Activated T-cell treated with anti-CD3 and anti-CD28 coated beads for 24 hours (primary cell): ENCODE data around the gene THOC2.
"Not testable (repeated sequence)": the region's sequence is repeated elsewhere in the genome, so short reads cannot be mapped to it uniquely, and the experiment has no call there.

Experiments used
- DNase-seq: peaks from one replicate; pipeline ENCODE4 v3.0.0-alpha.2; 2020; ENCODE audit warnings: low read depth

The THOC2 gene

DNA sequence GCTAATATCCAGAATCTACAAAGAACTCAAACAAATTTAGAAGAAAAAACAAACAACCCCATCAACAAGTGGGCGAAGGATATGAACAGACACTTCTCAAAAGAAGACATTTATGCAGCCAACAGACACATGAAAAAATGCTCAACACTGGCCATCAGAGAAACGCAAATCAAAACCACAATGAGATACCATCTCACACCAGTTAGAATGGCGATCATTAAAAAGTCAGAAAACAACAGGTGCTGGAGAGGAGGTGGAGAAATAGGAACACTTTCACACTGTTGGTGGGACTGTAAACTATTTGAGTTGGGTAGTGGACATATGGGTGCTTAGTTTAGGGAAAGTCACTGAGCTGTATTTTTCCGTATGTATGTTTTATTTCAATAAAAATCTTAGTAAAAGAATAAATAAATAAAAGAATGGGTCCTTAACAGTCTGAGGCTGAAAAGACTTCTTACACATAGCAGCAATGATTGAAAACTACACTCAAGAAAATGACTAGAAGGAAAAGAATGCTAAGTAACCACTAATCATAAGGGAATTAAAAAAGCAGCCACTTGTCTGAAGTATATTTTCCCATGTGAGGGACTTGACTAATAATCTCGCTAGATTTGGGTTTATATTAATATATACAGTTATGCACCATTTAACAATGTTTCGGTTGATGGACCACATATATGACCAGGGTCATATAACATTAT is 68.2 kb downstream of the THOC2 start:
- DNase-seq, result not testable (repeated sequence)

GRCh38 chrX:123663720-123664119 is 69.1 kb downstream of the THOC2 start:
- not testable (repeated sequence) for DNase-seq

DNA sequence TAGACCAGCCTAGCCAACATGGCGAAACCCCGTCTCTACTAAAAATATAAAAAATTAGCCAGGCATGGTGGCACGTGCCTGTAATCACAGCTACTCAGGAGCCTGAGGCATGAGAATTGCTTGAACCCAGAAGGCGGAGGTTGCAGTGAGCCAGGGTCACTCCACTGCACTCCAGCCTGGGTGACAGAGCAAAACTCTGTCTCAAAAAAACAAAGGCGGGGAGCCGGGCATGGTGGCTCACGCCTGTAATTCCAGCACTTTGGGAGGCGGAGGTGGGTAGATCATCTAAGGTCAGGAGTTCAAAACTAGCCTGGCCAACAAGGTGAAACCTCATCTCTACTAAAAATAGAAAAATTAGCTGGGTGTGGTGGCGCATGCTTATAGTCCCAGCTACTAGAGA is 76.3 kb downstream of the THOC2 start:
- not testable (repeated sequence) for DNase-seq

GRCh38 chrX:123648811-123649181 is 84.1 kb downstream of the THOC2 start:
- not testable (repeated sequence) for DNase-seq

GRCh38 chrX:123648028-123648810 is 84.6 kb downstream of the THOC2 start:
- no peak for DNase-seq

GRCh38 chrX:123647244-123647643 is 85.6 kb downstream of the THOC2 start:
- DNase-seq, result no peak

GRCh38 chrX:123629502-123629901 is 103.3 kb downstream of the THOC2 start:
- DNase-seq, result no peak

DNA sequence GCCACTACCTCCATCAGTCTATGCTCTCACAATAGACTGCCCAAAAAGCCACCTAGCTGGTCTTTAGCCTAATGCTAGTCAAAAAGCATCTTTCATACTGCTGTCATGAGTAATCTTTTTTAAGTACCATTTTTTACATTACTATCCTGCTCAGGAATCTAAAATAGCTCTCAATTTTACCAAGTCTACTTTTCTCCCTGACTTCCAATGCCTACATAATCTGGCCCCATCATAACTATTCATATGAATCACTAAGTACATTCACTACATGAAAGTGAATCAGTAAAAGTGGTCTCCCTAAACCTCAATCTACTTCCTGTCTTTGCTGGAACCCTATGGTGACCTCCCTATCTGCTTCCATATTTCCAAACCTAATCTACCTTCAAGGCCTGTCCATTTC is 105.9 kb downstream of the THOC2 start:
- no peak for DNase-seq

DNA sequence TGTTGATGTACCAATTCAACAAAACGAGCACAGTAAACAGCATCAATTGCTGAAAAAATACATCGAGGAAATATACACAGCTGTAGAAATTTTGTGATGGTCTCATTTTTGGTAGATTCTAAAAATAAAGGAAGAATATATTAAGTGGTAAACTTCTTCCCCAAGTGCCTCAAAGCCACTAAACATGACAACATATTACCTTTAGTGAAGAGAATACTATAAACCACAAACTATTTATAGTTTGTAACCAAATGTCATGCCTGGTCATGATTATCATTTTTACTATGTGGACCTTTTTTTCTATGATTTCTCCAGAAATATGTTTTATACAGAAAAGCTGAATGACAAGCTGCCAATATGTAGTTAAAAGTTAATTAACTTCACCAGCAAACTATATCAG is 106.9 kb downstream of the THOC2 start:
- DNase-seq, result no peak

DNA sequence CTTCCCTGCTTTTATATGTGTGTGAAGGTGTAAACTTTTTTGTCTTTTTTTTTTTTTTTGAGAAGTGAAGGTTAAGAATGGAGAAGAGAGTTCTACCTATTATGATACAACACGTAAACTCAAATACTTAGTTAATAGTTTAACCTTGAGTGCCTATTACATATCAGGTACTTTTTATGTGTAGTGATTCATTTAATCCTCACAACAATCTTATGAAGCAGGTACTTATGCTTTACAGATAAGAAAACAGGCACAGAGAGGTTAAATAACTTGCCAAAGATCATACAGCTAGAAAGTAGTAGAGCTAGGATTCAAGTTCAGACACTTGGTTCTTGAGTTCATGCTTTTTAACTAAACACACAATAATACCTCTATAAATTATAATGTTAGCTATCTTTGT is 107.4 kb downstream of the THOC2 start:
- DNase-seq, result no peak

GRCh38 chrX:123617007-123617406 is 115.8 kb downstream of the THOC2 start:
- no peak for DNase-seq

- DNase-seq, result no peak
Observed at GRCh38 chrX:123610915-123611314, 121.9 kb downstream of the THOC2 start.

- no peak for DNase-seq
Observed at GRCh38 chrX:123607806-123608205, 125.0 kb downstream of the THOC2 start.

GRCh38 chrX:123607270-123607669 is 125.6 kb downstream of the THOC2 start:
- no peak for DNase-seq

DNA sequence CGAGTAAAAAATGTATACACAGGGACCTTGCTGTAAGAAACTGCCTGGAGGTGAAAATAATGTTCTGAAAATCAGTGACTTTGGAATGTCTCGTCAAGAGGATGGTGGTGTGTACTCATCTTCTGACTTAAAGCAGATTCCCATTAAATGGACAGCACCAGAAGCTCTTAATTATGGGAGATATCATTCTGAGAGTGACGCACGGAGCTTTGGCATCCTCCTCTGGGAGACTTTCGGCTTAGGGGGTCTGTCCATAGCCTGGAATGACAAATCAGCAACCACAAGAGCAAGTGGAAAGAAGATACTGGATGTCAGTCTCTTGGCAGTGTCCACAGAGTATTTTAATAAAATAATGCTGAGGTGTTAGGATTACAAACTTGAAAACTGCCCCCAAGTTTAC is 129.4 kb downstream of the THOC2 start:
- no peak for DNase-seq

- DNase-seq, result no peak
Observed at GRCh38 chrX:123601437-123601836, 131.4 kb downstream of the THOC2 start.

- DNase-seq, result no peak
Observed at GRCh38 chrX:123600181-123600580, 132.7 kb downstream of the THOC2 start.

DNA sequence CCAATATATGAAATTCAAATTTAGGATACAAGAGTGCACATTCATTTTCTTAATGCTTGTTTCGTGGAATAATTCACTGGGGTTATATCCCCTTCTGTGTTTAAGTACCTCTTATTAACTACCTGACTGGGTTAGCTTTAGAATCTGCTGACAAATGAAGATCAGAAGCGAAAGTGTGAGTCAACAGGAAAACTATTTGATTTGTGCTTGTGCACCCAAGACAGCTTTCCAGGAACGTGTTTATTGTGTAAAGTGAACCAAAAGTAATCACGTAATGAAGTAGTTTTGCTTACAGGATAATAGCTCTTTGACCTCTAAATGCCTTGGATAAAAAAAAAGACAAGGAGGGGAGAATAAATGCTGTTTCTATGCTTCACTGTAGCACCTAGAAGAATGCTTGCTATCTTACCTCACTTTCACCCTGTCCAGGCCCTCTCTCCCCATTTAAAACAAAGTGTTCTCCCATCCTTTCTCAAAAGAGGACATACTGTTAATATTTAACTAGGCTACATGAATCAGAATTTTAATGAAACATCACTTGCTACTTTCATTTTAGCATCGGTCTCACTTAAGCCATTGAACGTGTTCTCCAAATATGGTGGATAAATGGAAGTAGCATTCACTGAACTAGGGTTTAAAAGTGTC is 141.9 kb downstream of the THOC2 start:
- DNase-seq, result no peak

DNA sequence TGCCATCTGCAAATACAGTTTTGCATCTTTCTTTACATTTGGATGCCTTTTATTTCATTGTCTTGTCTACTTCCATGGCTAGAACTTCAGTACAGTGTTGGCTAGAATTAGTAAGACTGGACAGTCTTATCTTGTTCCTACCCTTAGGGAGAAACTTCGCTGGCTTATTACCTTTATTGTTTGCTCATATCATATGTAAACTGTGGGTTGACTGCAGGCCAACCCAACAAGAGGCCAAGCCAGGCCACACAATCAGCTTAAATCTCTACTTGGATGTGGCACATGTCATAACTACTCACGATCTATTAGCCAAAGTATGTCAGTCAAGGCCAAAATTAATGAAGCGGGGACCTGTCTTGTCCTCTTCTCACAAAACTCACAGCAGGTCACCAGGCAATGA is 144.1 kb downstream of the THOC2 start:
- DNase-seq, result no peak

DNA sequence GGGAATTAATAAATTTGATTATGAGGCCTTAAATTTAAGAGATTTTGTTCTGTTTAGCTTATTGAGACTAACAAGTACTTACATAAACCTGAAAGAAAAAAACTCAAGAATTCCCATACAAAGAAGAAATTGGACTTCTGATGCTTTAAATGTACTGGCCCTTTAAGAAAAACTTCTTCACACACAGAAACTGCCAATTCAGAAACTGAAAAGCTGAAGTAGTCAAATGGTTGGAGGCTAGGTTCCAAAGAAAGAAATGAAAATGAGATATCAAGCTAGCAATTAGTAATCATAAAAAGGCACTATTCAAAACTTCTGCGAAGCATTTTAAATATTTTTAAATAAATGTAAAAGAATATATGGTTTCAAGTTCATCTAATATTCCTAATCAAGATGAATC is 151.3 kb downstream of the THOC2 start:
- DNase-seq, result no peak

GRCh38 chrX:123580792-123581191 is 152.1 kb downstream of the THOC2 start:
- no peak for DNase-seq

- not testable (repeated sequence) for DNase-seq
Observed at GRCh38 chrX:123574027-123574426, 158.8 kb downstream of the THOC2 start.

DNA sequence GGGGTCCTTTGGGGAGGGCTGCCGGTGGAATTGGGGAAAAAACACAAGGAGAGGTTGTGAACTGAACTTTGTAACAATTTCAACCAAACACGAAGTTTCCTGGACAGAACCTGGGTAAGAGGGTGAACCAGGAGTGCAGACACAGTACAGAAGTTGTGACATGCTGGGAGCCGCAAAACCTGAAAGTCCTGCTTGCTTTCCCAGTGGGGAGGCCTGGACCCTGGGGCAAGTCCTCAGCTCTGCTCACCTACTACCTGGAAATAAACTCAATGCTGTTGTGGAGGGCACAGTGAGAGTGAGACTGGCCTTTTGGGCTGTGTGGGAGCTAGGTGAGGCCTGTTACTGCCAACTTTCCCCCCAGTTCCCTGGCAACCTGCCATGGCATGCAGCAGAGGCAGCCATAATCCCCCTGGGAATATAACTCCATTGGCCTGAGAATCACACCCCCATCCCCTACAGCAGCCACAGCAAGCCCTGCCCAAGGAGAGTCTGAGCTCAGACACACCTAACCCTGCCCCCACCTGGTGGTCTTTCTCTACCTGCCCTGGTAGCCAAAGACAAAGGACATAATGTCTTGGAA is 162.8 kb downstream of the THOC2 start:
- DNase-seq, result no peak
